ENCODE data around the gene PHACTR1. TPM values are rescaled to one million over a fixed set of nuclear protein-coding genes. Genes with fewer than 3 reads are reported as not detected.

PHACTR1 gene
- total RNA-seq, 1 experiment from 2014 or later: 15.5 TPM

DNA sequence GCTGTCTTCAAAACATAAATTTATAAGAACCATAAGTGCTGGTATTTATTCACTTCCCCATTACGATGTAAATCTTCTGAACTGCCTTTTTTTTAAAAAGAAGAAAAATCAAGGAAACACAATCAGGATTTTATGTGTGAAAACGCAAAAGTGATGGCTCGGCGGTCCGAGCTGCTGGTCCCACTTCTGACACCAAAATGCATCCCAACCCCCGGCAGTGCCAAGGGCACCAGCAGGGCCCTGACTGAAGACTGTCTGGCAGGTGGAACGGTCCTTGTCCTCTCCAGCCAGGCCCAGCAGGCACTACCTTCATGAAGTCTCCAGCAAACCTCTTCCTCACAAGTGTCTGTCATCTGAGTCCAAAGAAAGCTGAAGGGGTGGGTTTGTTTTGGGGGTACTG, 570.5 kb downstream of the PHACTR1 start (continued):
- TF ChIP-seq CREB1 (CRISPR knock-in tag; IDR thresholded peaks at IDR 0.05): no peak

DNA sequence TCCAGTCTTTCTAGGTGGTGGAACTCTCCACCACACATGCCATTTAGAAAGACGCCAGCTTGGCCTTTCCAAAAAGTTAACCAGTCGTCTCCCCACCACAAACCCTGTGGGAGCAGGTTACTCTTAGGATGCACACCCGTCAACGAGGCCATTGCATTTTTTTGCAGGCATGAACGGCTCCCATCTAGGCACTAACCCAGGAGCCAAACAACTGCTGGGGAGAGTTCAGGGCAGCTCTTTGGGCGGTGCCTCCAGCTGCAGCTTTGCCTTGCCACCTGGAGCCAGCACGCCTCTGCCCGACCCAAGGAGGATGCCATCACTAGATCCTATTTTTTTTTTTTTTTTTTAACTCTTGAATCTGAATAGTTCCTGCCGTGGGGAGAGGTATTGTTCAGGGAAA, 571.9 kb downstream of the PHACTR1 start:
- Mint-ChIP-seq H3K4me3 (no peak overlapping the region), H3K27me3 (ENCODE audit: low read depth) (no peaks in the 10 kb centered on the region), H3K27ac (no peak overlapping the region), H3K36me3 (peaks cover 50% of the 10 kb centered on the region), H3K9me3 (peaks cover 19% of the 10 kb centered on the region), H3K4me1 (peaks cover 2% of the 10 kb centered on the region)
- TF ChIP-seq GTF2I (CRISPR knock-in tag; conservative IDR thresholded peaks at IDR 0.05): no peak
- ChIA-PET CTCF (interaction anchor here (1.1 to 1.2 kb wide), 2 partner anchors 10 to 40 kb away, joined by 3 read pairs; partner anchors contain the start of gene TBC1D7), POLR2A (interaction anchor here (0.5 kb wide), 1 partner anchor 89 kb away, joined by 7 read pairs; no protein-coding TSS in a partner anchor)
- ATAC-seq: no peak
- no peak for DNase-seq (ENCODE audit: low spot score)

DNA sequence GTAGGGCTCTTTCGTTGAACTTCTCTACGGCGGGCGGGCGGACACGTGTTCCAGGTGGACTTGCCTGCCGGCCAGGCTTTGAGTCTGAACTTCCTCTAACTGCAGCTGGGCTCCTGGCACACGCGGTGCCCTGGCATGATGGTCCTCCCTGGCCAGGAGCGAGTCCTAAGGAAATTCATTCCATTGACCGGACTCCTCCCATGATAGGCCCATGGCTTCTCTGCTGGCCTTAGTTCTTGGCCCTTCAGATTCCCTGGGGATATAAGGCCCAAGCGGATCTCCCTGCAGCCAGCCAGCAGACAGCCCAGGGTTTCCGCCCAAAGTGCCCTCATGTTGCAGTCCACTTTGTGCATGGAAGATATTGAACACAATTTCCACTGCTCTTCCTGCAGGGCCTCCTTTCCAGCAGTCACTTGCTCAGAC, 572.4 kb downstream of the PHACTR1 start:
- DNase-seq (ENCODE audit: low spot score): no peak
- ChIA-PET POLR2A (no interaction called here), CTCF (interaction anchor here (1.1 kb wide), 1 partner anchor 39 kb away, joined by 3 read pairs; the partner anchor contains the start of gene TBC1D7)
- Mint-ChIP-seq H3K27ac (no peak overlapping the region), H3K36me3 (peaks cover 53% of the 10 kb centered on the region), H3K27me3 (ENCODE audit: low read depth) (no peaks in the 10 kb centered on the region), H3K9me3 (peaks cover 19% of the 10 kb centered on the region), H3K4me3 (no peak overlapping the region), H3K4me1 (no peaks in the 10 kb centered on the region)
- ATAC-seq: no peak
- TF ChIP-seq, protein P1, sequence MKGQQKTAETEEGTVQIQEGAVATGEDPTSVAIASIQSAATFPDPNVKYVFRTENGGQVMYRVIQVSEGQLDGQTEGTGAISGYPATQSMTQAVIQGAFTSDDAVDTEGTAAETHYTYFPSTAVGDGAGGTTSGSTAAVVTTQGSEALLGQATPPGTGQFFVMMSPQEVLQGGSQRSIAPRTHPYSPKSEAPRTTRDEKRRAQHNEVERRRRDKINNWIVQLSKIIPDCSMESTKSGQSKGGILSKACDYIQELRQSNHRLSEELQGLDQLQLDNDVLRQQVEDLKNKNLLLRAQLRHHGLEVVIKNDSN (CRISPR knock-in tag; IDR thresholded peaks at IDR 0.05): no peak
- TF ChIP-seq IRF2 (CRISPR knock-in tag; IDR thresholded peaks at IDR 0.05; ENCODE audit: borderline replicate concordance, low read depth) (no peak), TCF7 (CRISPR knock-in tag; IDR thresholded peaks at IDR 0.05; ENCODE audit: low read depth) (no peak), PRRX2 (CRISPR knock-in tag; IDR thresholded peaks at IDR 0.05) (no peak), ETV6 (CRISPR knock-in tag; IDR thresholded peaks at IDR 0.05) (no peak), MYBL2 (CRISPR knock-in tag; IDR thresholded peaks at IDR 0.05) (no peak), ATF1 (CRISPR knock-in tag; IDR thresholded peaks at IDR 0.05) (no peak), MXD4 (CRISPR knock-in tag; IDR thresholded peaks at IDR 0.05; ENCODE audit: borderline replicate concordance) (no peak), SP1 (CRISPR knock-in tag; conservative IDR thresholded peaks at IDR 0.05) (no peak), NFE2L1 (CRISPR knock-in tag; IDR thresholded peaks at IDR 0.05) (no peak)
- TF ChIP-seq, protein P2, sequence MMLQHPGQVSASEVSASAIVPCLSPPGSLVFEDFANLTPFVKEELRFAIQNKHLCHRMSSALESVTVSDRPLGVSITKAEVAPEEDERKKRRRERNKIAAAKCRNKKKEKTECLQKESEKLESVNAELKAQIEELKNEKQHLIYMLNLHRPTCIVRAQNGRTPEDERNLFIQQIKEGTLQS (CRISPR knock-in tag; conservative IDR thresholded peaks at IDR 0.05): no peak
- TF ChIP-seq, protein P3, sequence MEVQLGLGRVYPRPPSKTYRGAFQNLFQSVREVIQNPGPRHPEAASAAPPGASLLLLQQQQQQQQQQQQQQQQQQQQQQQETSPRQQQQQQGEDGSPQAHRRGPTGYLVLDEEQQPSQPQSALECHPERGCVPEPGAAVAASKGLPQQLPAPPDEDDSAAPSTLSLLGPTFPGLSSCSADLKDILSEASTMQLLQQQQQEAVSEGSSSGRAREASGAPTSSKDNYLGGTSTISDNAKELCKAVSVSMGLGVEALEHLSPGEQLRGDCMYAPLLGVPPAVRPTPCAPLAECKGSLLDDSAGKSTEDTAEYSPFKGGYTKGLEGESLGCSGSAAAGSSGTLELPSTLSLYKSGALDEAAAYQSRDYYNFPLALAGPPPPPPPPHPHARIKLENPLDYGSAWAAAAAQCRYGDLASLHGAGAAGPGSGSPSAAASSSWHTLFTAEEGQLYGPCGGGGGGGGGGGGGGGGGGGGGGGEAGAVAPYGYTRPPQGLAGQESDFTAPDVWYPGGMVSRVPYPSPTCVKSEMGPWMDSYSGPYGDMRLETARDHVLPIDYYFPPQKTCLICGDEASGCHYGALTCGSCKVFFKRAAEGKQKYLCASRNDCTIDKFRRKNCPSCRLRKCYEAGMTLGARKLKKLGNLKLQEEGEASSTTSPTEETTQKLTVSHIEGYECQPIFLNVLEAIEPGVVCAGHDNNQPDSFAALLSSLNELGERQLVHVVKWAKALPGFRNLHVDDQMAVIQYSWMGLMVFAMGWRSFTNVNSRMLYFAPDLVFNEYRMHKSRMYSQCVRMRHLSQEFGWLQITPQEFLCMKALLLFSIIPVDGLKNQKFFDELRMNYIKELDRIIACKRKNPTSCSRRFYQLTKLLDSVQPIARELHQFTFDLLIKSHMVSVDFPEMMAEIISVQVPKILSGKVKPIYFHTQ (CRISPR knock-in tag; IDR thresholded peaks at IDR 0.05): no peak
- TF ChIP-seq, protein P4, sequence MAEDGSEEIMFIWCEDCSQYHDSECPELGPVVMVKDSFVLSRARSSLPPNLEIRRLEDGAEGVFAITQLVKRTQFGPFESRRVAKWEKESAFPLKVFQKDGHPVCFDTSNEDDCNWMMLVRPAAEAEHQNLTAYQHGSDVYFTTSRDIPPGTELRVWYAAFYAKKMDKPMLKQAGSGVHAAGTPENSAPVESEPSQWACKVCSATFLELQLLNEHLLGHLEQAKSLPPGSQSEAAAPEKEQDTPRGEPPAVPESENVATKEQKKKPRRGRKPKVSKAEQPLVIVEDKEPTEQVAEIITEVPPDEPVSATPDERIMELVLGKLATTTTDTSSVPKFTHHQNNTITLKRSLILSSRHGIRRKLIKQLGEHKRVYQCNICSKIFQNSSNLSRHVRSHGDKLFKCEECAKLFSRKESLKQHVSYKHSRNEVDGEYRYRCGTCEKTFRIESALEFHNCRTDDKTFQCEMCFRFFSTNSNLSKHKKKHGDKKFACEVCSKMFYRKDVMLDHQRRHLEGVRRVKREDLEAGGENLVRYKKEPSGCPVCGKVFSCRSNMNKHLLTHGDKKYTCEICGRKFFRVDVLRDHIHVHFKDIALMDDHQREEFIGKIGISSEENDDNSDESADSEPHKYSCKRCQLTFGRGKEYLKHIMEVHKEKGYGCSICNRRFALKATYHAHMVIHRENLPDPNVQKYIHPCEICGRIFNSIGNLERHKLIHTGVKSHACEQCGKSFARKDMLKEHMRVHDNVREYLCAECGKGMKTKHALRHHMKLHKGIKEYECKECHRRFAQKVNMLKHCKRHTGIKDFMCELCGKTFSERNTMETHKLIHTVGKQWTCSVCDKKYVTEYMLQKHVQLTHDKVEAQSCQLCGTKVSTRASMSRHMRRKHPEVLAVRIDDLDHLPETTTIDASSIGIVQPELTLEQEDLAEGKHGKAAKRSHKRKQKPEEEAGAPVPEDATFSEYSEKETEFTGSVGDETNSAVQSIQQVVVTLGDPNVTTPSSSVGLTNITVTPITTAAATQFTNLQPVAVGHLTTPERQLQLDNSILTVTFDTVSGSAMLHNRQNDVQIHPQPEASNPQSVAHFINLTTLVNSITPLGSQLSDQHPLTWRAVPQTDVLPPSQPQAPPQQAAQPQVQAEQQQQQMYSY (CRISPR knock-in tag; IDR thresholded peaks at IDR 0.05): no peak
- TF ChIP-seq, protein P5, sequence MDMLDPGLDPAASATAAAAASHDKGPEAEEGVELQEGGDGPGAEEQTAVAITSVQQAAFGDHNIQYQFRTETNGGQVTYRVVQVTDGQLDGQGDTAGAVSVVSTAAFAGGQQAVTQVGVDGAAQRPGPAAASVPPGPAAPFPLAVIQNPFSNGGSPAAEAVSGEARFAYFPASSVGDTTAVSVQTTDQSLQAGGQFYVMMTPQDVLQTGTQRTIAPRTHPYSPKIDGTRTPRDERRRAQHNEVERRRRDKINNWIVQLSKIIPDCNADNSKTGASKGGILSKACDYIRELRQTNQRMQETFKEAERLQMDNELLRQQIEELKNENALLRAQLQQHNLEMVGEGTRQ (CRISPR knock-in tag; IDR thresholded peaks at IDR 0.05): no peak
- TF ChIP-seq, protein P6, sequence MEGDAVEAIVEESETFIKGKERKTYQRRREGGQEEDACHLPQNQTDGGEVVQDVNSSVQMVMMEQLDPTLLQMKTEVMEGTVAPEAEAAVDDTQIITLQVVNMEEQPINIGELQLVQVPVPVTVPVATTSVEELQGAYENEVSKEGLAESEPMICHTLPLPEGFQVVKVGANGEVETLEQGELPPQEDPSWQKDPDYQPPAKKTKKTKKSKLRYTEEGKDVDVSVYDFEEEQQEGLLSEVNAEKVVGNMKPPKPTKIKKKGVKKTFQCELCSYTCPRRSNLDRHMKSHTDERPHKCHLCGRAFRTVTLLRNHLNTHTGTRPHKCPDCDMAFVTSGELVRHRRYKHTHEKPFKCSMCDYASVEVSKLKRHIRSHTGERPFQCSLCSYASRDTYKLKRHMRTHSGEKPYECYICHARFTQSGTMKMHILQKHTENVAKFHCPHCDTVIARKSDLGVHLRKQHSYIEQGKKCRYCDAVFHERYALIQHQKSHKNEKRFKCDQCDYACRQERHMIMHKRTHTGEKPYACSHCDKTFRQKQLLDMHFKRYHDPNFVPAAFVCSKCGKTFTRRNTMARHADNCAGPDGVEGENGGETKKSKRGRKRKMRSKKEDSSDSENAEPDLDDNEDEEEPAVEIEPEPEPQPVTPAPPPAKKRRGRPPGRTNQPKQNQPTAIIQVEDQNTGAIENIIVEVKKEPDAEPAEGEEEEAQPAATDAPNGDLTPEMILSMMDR (IDR thresholded peaks at IDR 0.05): no peak
- TF ChIP-seq, protein P7, sequence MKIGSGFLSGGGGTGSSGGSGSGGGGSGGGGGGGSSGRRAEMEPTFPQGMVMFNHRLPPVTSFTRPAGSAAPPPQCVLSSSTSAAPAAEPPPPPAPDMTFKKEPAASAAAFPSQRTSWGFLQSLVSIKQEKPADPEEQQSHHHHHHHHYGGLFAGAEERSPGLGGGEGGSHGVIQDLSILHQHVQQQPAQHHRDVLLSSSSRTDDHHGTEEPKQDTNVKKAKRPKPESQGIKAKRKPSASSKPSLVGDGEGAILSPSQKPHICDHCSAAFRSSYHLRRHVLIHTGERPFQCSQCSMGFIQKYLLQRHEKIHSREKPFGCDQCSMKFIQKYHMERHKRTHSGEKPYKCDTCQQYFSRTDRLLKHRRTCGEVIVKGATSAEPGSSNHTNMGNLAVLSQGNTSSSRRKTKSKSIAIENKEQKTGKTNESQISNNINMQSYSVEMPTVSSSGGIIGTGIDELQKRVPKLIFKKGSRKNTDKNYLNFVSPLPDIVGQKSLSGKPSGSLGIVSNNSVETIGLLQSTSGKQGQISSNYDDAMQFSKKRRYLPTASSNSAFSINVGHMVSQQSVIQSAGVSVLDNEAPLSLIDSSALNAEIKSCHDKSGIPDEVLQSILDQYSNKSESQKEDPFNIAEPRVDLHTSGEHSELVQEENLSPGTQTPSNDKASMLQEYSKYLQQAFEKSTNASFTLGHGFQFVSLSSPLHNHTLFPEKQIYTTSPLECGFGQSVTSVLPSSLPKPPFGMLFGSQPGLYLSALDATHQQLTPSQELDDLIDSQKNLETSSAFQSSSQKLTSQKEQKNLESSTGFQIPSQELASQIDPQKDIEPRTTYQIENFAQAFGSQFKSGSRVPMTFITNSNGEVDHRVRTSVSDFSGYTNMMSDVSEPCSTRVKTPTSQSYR (CRISPR knock-in tag; IDR thresholded peaks at IDR 0.05): no peak
- TF ChIP-seq, protein P8, sequence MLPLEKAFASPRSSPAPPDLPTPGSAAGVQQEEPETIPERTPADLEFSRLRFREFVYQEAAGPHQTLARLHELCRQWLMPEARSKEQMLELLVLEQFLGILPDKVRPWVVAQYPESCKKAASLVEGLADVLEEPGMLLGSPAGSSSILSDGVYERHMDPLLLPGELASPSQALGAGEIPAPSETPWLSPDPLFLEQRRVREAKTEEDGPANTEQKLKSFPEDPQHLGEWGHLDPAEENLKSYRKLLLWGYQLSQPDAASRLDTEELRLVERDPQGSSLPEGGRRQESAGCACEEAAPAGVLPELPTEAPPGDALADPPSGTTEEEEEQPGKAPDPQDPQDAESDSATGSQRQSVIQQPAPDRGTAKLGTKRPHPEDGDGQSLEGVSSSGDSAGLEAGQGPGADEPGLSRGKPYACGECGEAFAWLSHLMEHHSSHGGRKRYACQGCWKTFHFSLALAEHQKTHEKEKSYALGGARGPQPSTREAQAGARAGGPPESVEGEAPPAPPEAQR (CRISPR knock-in tag; IDR thresholded peaks at IDR 0.05): no peak

All from WTC11 (cell line).